Body of pancreas (tissue), 4 donors: ENCODE data around the gene ST6GALNAC3.

Experiments used
- CTCF ChIP-seq, 7 experiments: fragments of 450-650 bp in 4 of 7; fragments of 200-600 bp in 3 of 7; sonication (generic) in 3 of 7; IDR thresholded peaks; one replicate each; pipeline ENCODE4 v1.5.1; 2016 to 2019; ENCODE audit warnings: antibody characterized with exemption in 7 of 7
- POLR2A ChIP-seq, 3 donors: fragments of 450-650 bp; IDR thresholded peaks; one replicate each; pipeline ENCODE4 v1.6.1; 2016; ENCODE audit warnings: antibody characterized with exemption in 3 of 3, mild to moderate bottlenecking in 2 of 3

DNA sequence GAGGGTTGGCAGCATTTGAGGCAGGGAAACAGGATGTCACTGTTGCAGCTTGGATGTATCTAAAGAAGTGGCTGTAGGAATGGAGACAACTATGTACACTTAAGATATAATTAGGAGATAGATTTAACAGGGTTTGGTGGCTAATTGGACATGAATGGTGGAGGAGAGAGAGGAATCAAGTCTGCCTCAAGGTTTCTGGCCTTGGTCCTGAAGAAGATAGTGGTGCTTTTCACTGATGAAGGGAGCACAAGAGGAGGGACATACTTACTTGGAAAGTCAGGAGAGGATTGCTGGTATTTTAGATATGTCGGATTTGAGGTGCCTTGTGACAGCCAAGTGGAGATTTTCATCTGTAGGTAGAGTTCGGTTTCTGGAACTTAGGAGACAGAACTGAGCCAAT, 123.9 kb downstream of the ST6GALNAC3 start:
- TF ChIP-seq POLR2A (IDR thresholded peaks at IDR 0.05) (no peak), CTCF (IDR thresholded peaks at IDR 0.05) (no peak)
